GM19438 (cell line): Measurements from ENCODE around the gene VWA7.

Source experiments
- ATAC-seq: cut with Tn5 transposase; IDR thresholded peaks from one replicate; pipeline ENCODE4 v1.9.1; 2021; ENCODE audit warnings: low read depth; ENCODE audit not compliant: unreplicated experiment

The VWA7 gene

DNA sequence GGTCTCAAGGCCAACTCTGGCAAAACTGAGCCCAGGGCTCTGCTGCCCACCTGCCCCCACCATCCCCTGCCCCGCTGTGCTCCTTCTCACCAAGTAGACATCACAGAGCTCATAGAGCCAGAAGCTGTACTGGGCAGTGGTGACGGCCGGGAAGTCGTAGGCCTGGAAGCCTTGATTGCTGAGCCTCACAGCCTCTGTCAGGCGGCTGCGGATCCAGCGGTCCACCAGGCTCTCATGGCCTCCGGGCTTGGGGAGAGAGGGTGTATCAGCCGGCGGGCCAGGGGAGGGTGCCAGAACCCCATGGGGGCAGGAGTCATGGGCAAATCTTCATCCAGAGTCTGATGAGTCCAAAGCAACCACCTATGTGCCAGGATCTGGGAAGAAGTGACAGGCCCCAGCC is 2.8 kb upstream of the VWA7 start:
- ATAC-seq, result no peak

DNA sequence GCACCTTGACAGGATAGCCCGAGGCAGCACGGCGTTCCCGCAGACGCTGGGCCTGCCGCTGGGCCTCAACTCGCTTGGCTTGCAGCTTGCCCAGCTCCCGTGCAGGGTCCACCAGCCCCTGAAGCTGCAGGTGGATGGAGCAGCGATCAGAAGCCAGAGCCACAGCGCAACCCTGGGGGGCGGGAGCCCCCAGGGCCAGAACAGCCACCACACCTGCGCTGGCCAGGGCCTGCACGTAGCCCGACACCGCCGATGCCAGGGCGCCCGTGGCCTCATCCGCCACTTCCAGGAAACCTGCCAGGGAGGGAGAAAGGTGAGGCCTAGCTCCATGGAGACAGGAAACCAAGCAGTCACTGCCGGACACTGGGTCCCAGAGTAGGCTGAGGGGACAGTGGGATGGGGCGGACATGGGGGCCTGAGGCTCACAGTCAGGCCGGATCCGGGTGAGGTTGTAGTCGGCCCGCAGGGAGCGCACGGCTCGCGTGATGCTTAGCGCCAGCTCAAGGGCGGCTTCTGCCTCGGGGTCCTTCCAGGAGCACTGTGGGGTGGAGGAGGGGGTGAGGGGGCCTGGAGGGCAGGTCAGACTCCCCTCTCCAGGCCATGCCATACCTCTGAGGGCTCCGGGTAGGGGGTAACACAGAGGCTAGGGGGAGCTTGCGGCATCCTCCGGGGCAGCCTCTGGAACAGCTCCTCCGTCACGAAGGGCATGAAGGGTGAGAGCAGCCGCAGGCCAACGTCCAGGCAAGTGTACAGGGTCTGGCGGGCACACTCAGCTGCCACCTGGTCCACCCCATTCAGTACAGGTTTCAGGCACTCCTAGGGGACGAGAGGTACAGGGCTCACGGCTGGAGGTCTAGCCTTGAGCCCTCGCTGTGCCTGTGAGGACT is 2.1 kb upstream of the VWA7 start:
- ATAC-seq, result no peak

DNA sequence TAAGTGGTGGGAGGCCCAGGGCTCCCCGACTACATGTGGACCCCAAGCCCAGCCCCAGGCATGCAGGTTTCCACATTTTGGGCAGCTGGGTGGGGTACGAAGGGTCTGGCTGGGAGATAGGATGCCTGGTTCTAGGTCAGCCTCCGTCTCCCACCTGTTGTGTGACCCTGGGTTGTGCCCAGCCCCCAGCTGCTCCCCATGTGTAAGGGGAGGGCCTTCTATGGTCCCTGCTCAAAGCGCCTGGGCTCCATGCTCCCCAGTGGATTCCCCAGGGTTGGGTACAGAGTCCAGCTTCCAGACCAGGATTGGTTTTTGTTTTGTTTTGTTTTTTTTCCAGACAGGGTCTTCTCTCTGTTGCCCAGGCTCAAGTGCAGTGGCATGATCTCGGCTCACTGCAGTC is 1.1 kb upstream of the VWA7 start:
- ATAC-seq, result no peak

DNA sequence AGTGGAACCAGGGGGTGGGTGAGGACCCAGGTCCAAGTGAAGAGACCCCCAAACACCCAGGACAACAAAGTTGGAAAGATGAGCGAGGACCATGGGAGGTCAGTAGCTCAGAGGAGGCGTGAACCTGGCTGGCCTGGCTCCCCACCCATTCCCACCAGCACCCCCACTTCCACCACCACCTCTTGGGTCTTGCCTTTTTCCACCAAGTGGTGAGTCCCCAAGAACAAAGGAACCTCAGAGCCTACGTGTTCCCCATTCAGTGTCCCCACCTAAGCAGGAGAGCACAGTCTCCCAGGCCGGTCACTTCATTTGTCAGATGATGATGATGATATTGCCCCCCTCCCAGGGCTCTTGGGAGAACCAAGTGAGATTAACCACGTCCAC is 531 bp upstream of the VWA7 start:
- ATAC-seq, result no peak

DNA sequence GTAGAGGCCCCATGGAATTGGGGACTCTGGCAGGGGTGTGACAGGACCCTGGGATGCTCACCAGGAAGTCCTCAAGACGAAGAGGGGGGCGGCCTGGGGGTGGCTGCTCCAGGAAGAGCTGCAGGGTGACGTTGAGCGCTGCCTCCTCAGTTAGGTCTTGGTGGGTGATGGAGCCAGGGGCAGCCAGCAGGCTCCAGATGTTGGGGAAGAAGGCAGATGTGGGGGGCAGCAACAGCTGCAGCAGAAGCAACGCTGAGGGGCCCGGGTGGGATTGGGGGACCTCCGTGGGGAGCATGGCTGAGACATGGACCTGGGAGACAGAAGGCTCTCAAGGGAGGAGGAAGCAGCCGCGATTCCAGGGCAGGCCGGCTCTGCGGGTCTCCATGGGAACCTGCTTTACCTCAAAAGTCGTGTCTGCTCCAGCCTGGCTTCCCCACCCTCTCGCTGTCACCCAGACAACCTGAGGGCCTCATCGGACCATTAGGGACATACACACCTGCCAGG is 591 bp downstream of the VWA7 start:
- ATAC-seq, result no peak

DNA sequence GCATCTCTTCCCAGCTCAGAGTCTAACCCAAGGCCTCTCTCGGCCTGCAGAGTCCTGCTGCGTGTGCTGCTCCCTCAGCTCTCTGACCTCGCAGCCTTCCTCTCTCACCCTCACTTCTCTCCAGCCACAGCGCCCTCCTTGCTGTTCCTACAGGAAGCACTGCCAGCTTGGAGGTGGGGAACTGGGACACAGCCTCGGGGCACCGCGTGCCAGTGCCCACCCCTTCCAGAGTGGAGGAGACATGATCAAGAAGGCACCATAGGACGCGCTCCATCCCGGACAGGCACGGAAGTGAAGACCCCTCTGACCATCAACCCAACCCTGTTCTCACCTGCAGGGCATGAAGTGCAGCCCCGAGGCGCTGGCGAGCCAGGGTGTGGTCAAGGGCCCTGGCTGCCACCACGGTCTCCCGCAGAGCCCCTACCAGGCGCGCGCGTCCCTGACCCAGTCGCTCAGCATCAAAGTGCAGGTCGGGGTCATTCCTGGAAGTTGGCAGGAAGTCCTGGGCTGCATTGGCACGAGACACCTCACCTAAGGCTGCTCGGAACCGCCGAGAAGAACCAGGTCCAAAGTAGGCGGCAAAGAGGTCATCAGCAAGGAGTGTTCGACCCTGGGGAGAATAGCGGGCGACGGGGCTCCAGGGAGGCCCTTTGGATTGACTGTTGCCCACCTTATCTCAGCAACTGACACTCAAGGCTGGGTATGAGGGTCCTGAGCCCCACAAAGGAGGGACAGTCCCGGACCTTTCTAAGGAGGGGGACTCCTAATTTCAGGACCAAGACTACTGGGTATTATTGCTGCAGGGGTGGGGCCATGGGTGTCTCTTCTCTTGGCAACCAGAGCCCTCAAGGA is 1.3 kb downstream of the VWA7 start:
- ATAC-seq, result no peak

DNA sequence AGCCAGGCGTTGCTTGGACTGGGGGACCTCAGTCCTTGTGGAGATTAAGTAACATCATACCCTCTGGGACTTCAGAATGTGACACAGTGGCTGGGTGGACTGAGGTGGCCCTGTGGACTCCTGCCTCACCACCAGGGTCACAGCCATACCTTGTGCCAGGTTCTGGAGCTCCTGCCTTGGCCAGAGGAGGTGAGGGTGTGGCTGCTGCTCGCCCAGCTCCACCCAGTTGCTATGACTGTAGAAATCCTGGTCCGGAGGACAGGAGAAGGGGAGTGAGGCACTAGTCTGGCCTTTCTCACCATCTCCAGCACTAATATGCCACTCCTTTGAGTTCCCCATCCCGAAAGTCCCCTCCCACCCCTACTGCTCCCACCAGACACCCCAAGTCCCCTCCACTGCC is 1.9 kb downstream of the VWA7 start:
- ATAC-seq, result no peak

DNA sequence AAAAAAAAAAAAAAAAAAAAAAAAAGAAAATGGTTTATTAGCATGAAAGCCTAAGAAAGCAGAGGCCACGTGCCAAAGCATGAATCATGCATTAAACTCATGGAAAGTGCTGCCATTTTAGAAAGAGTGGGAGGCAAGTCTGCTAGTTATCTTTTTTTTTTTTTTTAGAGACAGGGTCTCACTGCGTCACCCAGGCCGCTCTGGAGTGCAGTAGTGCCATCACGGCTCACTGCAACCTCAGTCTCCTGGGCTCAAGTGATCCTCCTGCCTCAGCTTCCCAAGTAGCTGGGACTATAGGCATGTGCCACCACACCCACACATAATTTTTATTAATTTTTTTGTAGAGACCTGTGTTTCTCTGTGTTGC is 5.2 kb downstream of the VWA7 start:
- ATAC-seq, result no peak

DNA sequence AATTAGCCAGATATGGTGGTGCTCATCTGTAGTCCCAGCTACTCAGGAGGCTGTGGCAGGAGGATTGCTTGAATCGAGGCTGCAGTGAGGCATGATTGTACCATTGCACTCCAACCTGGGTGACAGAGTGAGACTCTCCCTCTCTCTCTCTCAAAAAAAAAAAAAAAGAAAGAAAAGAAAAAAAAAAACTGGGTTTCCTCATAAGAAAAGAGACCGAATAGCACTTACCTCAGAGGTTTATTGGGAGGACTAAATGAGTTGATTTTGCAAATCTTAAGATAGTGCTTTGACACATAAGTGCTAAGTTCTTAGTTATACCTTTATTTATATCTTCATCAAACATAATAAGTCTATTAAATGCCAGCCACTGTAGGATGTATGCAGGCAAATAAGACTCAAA is 6.3 kb downstream of the VWA7 start:
- ATAC-seq, result no peak

DNA sequence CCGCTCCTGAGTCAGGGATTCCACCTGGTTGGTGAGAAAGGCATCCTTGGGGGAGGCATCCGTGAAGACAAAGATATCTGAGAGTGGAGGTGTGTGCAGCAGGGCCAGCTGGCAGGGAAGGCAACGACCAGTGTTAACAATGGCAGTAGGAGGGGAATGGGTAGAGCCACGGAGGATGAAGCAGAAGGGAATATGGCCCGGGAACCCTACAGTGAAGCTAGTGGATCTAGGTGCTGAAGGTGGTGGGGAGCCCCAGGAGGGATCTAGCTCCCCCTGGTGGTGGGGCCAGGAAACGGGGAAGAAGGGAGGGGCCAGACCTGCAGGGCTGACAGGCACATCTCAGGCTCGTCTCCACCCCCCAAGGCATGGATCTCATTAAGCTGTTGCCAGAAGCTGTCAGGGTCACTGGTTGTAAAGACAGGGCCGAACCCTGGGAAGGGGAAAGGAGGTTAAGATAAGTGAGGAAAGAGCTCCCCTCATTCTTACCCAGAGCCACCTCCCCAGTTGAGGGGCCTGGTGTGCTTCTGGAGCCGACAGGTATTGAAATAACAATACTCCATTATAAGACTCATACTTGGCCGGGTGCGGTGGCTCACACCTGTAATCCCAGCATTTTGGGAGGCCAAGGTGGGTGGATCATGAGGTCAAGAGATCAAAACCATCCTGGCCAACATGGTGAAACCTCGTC is 7.3 kb downstream of the VWA7 start:
- ATAC-seq, result no peak

DNA sequence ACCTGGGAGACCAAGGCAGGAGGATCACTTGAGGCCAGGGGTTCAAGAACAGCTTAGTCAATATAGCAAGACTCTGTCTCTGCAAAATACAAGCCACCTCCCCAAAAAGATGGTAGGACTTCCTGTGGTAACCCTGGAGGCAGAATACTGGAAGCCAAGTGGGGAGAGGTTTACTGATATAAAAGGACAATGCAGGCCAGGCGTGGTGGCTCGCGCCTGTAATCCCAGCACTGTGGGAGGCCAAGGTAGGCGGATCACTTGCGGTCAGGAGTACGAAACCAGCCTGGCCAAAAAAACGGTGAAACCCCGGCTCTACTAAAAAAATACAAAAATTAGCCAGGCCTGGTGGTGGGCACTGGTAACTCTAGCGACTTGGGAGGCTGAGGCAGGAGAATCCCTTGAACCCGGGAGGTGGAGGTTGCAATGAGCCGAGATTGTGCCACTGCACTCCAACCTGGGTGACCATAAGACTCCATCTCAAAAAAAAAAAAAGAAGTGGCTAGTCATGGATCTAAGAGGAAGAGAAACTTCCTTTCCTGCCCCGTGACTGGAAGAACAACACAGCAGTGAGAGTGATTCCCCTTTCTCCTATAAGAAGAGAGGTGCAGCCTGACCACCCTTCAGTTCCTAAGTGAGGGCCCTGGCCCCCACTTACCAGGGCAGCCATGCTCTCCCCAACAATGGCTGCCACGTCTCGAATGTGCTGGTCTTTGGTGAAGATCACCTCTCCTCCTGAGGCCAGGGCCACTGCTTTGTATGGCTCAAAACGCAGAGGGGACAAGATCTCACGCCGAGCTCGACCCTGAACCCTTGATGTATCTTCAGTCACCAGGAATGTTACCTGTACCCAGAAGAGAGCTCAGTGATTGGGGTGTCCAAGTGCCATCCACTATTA is 8.5 kb downstream of the VWA7 start:
- no peak for ATAC-seq

DNA sequence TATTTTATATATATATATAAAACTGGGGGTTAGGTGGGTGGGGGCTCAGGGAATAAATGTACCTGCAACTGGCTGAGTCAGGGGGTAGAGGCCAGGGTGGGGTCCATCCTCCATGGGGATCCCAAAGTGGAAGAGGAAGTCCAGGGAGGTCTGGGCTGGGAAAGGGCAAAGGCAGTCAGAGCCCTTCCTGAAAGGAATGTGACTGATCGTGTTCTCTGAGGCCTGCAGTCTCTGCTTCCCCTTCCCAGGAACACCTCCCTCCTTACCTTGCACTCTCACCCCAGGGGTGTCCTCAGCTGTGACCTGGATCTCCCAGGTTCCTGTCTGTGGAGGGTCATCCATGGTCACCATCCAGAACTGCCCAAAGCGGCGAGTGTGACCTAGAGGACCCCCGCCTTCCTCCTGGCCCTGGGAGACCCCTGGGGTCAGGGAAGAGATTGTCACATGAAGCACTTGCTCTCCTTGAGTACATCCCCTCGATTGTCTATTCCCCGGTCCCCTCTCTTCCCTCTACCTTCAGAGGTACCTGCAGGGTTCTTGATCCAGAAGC is 10.0 kb downstream of the VWA7 start:
- no peak for ATAC-seq

DNA sequence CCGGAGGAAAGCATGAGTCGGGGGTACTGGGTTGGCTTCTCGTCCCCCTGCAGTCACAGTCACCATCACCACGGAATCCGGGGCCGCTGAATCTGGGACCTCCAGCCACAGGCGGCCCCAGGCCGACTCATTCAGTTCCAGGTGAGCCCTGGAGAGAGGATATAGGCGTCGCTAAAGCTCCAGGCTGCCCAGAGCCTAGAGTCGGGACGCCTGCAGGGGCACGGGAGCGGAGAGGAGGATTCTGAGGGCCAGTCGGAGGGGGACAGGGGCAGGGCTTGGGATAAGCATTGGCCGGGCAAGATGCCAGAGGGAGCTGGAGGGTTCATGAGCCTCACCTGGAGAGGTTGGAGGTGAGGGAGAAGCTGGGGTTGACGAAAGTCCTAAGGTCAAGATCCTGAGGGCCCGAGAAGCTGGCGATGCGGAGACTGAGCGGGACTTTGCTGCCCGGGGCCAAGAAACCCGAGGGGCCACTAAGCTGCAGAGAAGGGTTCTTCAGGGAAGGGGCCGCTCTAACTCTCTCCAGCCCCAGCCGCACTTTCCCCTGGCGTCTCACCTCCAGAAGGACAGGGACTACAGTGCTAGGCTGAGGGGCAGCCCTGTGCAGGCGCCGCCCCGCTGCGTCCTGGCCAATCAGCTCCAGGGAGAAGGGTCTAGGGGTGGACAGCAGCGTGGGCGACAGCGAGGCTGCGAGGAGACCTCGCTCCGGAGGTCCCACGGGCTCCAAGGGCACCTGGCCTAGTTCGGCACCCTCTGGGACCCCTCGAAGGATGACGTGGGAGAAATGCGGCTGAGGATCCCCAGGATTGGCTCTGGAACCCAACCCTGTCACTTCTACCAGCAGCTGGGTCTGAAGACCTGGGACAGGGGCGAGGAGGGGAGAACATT is 11.0 kb downstream of the VWA7 start:
- ATAC-seq, result no peak

DNA sequence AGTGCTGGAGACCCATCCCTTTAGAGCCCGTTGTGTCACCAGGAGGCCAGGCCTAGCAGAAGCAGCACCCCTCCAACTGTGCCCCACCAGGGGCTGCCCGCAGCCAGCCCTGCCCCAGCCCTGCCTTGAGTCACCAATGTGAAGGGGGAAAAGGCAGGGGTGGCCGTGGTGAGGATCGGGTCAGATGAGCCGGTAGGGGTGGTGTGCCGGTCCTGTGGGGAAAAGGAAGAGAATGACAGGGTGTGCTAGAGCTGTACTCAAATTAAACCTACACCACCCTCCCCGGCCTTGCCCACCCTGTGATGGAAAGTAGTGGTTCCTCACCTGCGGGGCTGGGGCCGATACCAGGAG is 11.6 kb downstream of the VWA7 start:
- ATAC-seq, result no peak

DNA sequence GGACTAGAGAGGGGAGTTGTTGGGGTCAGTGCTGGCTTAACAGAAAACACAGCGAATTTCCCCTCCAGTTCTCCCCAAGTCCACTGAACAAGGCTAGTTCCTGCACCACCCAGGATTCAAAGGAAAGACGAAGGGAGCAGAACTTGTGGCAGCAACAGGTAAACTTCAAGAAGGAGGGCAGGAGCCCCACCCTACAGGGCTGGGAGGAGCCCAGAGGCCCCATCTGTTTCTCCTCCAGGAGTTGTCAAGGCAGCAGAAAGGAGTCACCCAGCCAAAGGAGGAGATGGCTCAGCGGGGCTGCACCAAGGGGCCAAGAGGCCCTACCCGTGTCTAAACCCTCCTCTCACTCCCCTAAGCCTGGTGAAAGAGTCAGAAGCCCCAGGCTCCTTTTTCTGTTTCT is 12.9 kb downstream of the VWA7 start:
- ATAC-seq, result no peak

DNA sequence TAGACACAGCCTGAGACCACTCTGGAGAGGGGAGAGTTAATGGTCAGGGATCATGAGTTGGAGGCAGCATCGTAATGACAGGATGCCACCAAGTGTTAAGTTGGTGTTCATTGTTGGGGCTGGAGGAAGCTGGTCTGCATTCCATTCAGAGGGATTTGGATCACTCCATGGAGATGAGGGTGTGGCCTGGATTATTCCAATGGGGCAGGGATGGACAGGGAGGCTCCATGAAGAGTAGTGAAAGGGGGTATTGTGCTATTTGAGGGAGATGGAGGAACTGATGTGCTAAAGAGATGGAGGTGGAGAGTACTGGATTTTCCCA is 13.5 kb downstream of the VWA7 start:
- no peak for ATAC-seq

DNA sequence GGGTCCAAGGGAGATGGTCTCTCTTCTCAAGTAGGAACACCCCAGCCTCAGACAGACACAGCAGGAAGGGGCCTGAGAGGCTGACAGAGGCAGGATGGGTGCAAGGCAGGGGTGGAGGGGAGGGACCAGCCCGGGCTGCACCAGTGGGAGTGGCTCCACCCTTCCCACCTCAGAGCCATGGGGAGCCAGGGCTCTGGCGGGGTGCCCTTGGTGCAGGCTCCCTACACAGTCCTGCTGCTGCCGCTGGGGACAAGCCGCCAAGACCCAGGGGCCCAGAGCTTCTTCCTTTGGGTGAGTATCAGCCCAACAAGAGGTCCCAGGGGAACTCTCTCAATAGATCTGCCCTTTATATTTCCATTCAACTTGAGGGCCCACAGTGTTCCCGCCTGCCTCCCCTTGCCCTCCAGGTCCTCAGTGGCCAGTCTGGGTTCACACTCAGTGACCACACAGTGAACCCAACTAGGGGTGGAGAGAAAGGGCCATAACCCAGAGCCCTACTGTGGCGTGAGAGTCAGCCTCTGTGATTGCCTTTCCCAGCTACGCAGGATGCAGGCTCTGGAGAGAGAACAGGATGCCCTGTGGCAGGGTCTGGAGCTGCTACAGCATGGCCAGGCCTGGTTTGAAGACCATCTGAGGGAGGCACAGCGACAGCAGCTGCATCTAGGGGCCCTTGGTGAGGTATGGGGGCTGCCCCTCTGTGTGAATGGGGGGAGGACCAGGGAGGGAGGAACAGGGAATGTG is 14.1 kb downstream of the VWA7 start:
- ATAC-seq, result no peak

DNA sequence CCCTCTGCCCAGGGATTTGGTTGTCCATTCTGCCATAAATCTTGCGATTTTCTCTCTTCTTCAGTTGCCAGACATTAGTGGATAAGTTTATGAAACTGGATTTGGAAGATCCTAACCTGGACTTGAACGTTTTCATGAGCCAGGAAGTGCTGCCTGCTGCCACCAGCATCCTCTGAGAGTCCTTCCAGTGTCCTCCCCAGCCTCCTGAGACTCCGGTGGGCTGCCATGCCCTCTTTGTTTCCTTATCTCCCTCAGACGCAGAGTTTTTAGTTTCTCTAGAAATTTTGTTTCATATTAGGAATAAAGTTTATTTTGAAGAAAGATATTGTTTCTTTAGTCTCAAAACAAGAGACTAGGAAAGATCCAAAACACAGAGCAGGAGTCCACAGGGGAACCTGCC is 14.8 kb downstream of the VWA7 start, which contains the start of gene SAPCD1:
SAPCD1 (plus strand) TSS at position 301 of the 400 bp plus-strand sequence. CDS start 399 bp downstream, outside the sequence.
- ATAC-seq, result no peak
